RWPE2 (cell line): ENCODE results near the gene PCBP4.
A peak's percentile ranks its signal among the peaks of the same experiment; 100 is the strongest.

Source experiments
- ATAC-seq: fragments of 200-7000 bp; cut with Tn5 transposase; 3 replicates; pipeline ENCODE4 v1.9.1; 2021; ENCODE audit warnings: low read depth
- DNase-seq: peaks from one replicate; pipeline ENCODE4 v3.0.0-alpha.2; 2020; ENCODE audit warnings: low spot score
- H3K27ac ChIP-seq: fragments of 450-650 bp; 2 replicates; pipeline ENCODE4 v1.5.1; 2017; ENCODE audit warnings: mild to moderate bottlenecking; ENCODE audit not compliant: poor library complexity, severe bottlenecking
- H3K27me3 ChIP-seq: fragments of 250-450 bp; sonication (Bioruptor Pico); 2 replicates; pipeline ENCODE4 v1.5.1; 2021; ENCODE audit warnings: mild to moderate bottlenecking, moderate library complexity; ENCODE audit not compliant: insufficient read depth, poor library complexity, severe bottlenecking
- H3K36me3 ChIP-seq: fragments of 250-450 bp; sonication (Bioruptor Pico); 2 replicates; pipeline ENCODE4 v1.5.1; 2020; ENCODE audit warnings: low read depth, mild to moderate bottlenecking, moderate library complexity
- H3K4me1 ChIP-seq: fragments of 250-450 bp; sonication (Bioruptor Pico); 2 replicates; pipeline ENCODE4 v1.5.1; 2021; ENCODE audit warnings: mild to moderate bottlenecking, moderate library complexity; ENCODE audit not compliant: insufficient read depth, poor library complexity, severe bottlenecking
- H3K4me3 ChIP-seq: fragments of 250-450 bp; sonication (Bioruptor Pico); 2 replicates; pipeline ENCODE4 v1.5.1; 2021; ENCODE audit warnings: mild to moderate bottlenecking, moderate library complexity; ENCODE audit not compliant: severe bottlenecking
- H3K9me3 ChIP-seq: fragments of 250-450 bp; sonication (Bioruptor Pico); 2 replicates; pipeline ENCODE4 v1.5.1; 2021; ENCODE audit warnings: mild to moderate bottlenecking, moderate library complexity; ENCODE audit not compliant: severe bottlenecking
- TF ChIP-seq, protein P1 (sequence below): fragments of 450-650 bp; IDR thresholded peaks from one replicate; pipeline ENCODE4 v1.5.1; 2017; ENCODE audit warnings: mild to moderate bottlenecking, moderate library complexity; ENCODE audit not compliant: poor library complexity, severe bottlenecking

Gene PCBP4

DNA sequence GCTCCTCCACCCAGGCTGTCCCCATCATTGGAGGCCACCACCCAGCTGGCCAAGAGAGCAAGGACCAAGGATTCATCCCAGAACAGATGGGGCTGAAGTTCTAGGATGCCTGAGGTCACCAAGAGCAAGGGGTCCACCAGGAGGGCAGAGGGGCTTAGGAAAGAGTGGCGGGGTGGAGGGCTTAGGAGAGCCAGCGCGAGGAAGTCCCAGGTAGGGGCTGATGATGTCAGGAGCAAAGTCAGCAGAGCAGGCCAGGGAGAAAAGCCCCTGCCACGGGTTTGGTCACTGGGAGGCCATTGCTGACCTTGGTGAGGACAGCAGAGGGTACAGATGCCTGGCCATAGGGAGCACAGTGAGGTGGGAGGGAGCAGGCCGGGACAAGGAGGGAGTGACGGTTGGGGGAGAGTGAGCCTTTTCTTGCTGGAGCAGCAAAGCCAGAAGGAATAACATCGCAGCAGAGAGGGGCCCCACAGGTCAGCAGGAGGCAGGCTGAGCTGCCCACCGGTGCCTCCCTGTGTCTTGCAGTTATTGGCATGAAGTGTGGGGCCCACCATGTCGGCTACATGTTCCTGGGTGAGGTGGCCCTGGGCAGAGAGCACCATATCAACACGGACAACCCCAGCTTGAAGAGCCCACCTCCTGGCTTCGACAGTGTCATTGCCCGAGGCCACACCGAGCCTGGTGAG, 19.9 kb downstream of the PCBP4 start:
- DNase-seq (peak; percentile 33), ATAC-seq (no peak)
- Histone ChIP-seq H3K4me3 (no peak overlapping the region), H3K27me3 (no peaks in the 10 kb centered on the region), H3K9me3 (no peaks in the 10 kb centered on the region), H3K4me1 (peaks cover 5% of the 10 kb centered on the region), H3K36me3 (no peaks in the 10 kb centered on the region), H3K27ac (no peak overlapping the region)
- TF ChIP-seq, protein P1, sequence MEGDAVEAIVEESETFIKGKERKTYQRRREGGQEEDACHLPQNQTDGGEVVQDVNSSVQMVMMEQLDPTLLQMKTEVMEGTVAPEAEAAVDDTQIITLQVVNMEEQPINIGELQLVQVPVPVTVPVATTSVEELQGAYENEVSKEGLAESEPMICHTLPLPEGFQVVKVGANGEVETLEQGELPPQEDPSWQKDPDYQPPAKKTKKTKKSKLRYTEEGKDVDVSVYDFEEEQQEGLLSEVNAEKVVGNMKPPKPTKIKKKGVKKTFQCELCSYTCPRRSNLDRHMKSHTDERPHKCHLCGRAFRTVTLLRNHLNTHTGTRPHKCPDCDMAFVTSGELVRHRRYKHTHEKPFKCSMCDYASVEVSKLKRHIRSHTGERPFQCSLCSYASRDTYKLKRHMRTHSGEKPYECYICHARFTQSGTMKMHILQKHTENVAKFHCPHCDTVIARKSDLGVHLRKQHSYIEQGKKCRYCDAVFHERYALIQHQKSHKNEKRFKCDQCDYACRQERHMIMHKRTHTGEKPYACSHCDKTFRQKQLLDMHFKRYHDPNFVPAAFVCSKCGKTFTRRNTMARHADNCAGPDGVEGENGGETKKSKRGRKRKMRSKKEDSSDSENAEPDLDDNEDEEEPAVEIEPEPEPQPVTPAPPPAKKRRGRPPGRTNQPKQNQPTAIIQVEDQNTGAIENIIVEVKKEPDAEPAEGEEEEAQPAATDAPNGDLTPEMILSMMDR, result no peak

DNA sequence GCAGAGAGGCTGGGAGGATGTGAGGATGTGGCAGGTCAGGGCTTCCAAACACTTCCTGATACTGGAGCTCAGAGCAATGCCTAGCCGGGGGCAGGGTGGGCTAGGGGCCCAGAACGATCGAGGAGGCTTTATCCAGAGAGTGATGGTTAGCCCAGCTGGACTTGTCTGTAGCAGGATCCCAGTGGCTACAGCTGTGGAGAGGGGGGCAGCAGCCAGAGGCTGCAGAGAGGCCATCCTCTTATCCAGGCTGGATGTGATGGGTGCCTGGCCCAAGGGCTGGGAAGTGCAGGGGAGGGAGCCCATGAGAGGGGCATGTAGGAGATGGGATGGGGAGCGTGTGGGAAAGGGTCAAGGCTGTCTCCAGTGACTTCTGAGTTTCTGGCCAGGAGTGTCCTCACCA, 20.5 kb downstream of the PCBP4 start:
- Histone ChIP-seq H3K4me3 (no peak overlapping the region), H3K27me3 (no peaks in the 10 kb centered on the region), H3K9me3 (no peaks in the 10 kb centered on the region), H3K36me3 (no peaks in the 10 kb centered on the region), H3K4me1 (peaks cover 5% of the 10 kb centered on the region), H3K27ac (no peak overlapping the region)
- TF ChIP-seq, protein P1, result no peak
- DNase-seq (peak; percentile 36), ATAC-seq (no peak)

DNA sequence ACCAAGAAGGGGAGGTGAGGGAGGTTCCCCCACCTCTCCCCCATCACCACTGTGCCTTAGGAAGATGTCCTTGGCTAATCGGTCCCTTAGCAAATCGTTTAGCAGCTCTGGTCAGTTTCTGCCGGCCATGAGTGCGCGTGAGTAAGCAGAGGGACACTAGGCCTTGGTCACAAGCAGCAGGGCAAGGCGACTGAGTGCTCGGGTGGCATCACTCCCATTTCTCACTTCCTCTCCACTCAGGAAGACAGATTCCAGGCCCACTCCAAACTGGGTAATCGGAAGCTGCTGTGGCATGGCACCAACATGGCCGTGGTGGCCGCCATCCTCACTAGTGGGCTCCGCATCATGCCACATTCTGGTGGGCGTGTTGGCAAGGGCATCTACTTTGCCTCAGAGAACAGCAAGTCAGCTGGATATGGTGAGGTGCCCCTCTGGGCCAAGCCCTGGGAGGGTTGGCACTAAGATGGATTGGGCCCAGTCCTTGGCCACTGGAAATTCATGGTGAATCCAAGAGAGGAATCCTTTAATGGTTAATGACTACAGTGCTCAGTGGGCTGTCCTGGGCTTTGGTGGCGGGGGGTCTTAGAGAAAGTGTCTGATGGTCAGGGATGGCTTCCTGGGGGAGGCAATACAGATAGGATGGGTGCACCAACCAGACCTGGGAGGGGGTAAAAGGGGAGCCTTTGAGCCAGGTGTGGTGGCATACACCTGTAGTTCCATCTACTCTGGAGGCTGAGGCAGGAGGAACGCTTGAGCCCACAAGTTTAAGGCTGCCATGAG, 21.1 kb downstream of the PCBP4 start:
- TF ChIP-seq, protein P1, result no peak
- Histone ChIP-seq H3K27me3 (no peaks in the 10 kb centered on the region), H3K4me1 (peaks cover 5% of the 10 kb centered on the region), H3K9me3 (no peaks in the 10 kb centered on the region), H3K36me3 (no peaks in the 10 kb centered on the region), H3K4me3 (no peak overlapping the region), H3K27ac (no peak overlapping the region)
- DNase-seq (peak; percentile 49), ATAC-seq (no peak)

DNA sequence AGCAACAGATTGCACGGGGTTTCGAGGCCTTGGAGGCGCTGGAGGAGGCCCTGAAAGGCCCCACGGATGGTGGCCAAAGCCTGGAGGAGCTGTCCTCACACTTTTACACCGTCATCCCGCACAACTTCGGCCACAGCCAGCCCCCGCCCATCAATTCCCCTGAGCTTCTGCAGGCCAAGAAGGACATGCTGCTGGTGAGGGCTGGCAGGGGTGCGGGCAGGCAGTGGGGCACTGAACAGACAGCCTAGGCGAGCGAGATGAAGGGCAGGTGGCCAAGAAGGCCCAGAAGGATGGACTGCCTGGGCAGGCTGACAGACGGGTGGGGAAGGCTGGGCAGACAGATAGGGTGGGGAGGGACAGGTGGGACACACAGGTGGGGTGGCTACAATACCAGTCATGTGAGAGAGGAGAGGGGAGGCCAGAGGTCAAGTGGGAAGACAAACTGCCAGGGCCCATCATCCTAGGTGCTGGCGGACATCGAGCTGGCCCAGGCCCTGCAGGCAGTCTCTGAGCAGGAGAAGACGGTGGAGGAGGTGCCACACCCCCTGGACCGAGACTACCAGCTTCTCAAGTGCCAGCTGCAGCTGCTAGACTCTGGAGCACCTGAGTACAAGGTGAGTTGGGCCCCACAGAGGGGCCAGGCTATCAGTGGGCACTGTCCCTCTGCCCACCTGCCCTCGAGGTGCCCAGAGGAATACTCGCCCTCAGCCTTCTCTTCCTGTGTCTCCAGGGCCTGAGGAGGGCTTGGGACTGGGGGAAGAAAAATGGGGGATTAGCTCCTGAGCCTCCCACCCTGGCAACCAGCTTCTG, 22.0 kb downstream of the PCBP4 start:
- Histone ChIP-seq H3K4me1 (peaks cover 9% of the 10 kb centered on the region), H3K36me3 (no peaks in the 10 kb centered on the region), H3K27ac (no peak overlapping the region), H3K27me3 (no peaks in the 10 kb centered on the region), H3K4me3 (no peak overlapping the region), H3K9me3 (no peaks in the 10 kb centered on the region)
- ATAC-seq (no peak), DNase-seq (peak; percentile 56)
- TF ChIP-seq, protein P1, result no peak
